Keratinocyte (primary cell): ENCODE data around the gene AOPEP.

ENCODE experiments used
- CTCF ChIP-seq, 3 experiments: IDR thresholded peaks in 1 of 3; conservative IDR thresholded peaks in 1 of 3; optimal IDR thresholded peaks in 1 of 3; 2 replicates in 2 of 3; 3 replicates in 1 of 3; pipeline versions ENCODE3 to v1.5.1; 2011; ENCODE audit warnings: low read length in 3 of 3, mild to moderate bottlenecking in 3 of 3, moderate library complexity in 2 of 3, control low read depth in 1 of 3, inconsistent platforms in 1 of 3; ENCODE audit not compliant: insufficient read depth in 2 of 3; ENCODE audit errors: extremely low read depth in 1 of 3
- EZH2 ChIP-seq: IDR thresholded peaks from one replicate; pipeline ENCODE4 v1.6.1; 2012; ENCODE audit warnings: inconsistent platforms, mild to moderate bottlenecking, low read length, moderate library complexity

- TF ChIP-seq EZH2 = no peak
- TF ChIP-seq CTCF (optimal IDR thresholded peaks at IDR 0.05 in 1 of 3, IDR thresholded peaks at IDR 0.05 in 1 of 3, conservative IDR thresholded peaks at IDR 0.05 in 1 of 3; ENCODE audit: extremely low read depth in 1 of 3, insufficient read depth in 2 of 3, low read length in 3 of 3) = no peak
Observed at GRCh38 chr9:94990897-94991561, 264.5 kb downstream of the AOPEP start.
